Non-pigmented ciliary epithelial cell (primary cell): ENCODE results near the gene VCP.

ENCODE experiments used
- DNase-seq: peaks from one replicate; pipeline ENCODE4 v3.0.0-alpha.2; 2010; ENCODE audit warnings: low read depth

Gene VCP

DNA sequence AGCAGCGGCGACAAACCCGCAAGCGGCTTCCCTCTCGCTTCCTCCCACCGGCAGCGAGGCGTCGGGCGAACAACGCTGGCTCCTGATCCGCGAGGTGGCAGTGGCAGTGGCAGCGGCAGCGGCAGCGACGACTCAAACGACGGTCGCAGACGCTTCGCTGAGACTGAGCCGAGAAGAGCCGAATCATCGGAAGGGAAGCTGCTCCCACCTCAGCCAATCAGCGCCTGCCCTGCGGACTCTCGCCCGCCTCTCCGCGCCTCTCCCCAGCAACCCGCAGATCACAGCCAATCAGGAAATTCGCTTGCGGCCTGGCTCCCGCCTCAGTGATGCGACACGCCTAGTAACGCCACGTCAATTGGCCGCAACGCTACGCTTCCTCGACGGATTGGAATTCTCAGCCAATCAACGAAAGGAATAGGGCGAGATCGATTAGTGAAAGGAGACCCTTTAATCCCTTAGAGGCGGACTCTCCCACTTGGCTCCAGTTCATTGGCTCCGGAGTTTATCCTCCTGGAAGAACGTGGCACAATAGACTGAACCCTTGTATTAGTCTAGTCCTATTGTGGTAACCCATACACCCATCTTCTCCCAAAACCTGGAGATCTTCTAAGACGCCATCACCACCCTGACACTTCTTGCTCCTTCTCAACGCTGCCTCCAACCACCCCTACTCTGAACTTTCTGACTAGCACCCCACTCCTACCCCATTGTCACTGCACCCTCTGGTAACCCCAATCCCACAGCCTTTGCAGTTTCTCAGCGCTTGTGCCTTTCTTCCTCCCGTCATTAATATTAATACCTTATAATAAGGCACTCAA lies at the start of gene VCP:
TSS of gene VCP (minus strand) at position 165 of the 818 bp plus-strand sequence. CDS start 272 bp downstream, outside the sequence.
- DNase-seq: peak; percentile 99

DNA sequence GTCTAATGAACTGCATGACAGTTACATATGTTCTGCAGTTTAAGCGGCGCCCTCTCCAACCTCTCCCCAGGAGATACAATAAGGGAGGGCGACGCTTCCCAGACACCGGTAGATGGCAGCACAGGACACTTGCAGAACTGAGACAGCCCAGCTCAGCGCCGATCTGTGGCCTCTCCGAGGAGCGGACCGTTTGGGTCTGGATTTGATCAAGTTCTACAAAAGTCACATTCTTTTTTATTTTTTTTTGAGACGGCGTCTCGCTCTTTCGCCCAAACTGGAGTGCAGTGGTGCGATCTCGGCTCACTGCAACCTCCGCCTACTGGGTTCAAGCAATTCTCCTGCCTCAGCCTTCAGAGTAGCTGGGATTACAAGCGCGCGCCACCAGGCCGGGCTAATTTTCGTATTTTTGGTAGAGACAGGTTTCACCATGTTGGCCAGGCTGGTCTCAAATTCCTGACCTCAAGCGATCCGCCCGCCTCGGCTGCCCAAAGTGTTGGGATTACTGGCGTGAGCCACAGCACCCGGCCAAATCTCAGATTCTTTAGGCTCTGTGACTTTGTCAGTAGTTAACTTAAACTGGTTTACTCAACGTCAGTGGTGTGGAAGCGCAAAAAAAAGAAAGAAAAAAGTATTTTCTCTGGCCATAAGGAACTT lies 44.6 kb upstream of the VCP start:
- no peak for DNase-seq

DNA sequence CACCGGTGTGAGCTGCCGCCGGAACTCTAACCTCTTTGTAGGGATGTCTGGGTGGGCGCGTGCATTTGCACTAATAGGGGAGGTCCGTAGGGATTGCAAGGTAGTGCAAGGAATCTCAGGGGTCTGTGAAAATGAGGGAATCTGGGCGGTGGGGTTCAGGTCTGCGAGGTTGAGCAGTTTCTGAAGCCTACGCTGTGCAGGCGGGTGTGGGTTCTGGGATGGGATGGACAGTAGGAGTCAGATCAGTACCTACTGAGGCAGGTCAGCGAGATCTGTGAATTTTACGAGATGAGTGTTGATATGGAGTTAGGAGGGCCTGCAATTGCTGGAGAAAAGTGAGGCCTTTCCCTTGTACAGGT lies 44.1 kb upstream of the VCP start:
- DNase-seq: no peak

DNA sequence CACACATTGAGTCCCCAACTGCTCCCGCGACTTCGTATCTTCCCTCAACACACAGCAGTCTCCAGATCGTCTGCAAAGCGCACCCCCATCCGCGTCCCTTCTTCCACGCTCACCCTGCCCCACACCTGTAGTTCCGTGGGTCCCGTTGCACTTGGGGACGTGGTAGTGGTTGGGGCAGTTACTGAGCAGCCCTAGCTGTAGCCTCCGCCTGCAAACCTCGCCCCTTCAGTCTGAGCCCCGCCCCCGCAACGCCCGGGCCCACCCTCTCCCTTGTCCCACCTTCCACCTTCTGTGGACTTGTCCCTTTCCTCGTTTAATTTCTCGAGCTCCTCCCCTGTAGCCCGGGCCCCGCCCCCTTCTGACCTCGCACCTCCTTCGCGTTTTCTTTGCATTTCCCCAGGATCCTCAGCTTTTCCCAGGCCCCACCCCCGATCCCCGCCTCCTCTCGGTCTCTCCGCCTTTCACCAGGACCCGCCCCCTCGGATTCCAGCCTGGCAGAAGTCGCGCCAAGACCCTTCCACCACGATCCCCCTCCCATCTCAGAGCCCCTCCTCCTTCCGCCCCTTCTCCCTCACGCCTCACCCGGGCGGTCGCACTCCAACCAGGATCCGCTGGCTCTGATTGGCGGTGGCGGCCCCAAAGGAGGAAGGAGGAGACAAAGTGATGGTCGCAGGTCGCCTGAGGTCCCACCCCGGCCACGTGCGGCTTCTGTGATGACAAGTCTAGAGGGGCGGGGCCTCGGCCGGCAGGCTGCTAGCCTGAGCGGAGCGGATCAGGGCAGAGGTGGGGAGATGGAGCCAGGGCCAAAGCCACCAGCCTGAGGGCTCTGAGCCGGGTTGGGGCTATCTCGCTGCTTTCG lies 43.5 kb upstream of the VCP start, which contains the start of gene ATOSB:
TSS of gene ATOSB (minus strand) at position 183 of the 859 bp plus-strand sequence. CDS start 7,588 bp downstream, outside the sequence.
- peak; percentile 86 for DNase-seq

DNA sequence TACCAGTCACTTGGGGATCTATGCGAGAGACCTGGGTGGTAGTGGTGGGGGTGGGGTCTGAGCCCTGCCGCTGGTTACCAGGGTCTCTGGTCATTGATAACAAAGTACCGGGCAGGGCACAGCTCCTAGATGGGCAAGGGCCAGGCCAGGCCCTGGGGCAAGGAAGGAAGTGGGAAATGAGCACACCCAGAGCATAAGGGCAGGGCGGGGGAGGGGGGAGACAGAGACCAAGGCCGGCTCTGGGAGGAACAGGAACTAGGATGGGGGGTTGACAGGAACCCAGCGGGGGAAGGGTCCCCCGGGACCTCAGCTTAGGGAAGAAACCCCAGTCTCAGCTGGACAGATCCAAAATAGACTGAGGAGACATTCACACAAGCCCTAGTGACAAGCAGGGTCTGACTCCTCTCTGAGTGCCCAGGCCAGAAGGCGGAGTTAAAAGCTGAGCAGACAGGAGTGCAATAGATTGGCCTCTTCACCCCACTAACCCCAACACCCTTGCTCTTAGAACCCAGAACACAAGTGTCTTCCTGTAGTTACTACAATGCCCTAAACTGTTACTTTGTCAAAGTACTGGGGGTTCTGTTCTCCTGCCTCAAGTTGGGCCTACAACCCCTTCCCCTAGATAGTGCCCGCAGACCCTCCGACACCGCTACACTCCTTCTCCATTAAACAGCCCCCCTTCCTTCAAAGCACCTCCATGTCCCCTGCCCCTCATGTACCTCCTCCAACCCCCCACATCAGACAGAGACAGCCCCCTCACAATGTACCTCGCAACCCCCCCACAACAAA lies 42.6 kb upstream of the VCP start:
- no peak for DNase-seq

DNA sequence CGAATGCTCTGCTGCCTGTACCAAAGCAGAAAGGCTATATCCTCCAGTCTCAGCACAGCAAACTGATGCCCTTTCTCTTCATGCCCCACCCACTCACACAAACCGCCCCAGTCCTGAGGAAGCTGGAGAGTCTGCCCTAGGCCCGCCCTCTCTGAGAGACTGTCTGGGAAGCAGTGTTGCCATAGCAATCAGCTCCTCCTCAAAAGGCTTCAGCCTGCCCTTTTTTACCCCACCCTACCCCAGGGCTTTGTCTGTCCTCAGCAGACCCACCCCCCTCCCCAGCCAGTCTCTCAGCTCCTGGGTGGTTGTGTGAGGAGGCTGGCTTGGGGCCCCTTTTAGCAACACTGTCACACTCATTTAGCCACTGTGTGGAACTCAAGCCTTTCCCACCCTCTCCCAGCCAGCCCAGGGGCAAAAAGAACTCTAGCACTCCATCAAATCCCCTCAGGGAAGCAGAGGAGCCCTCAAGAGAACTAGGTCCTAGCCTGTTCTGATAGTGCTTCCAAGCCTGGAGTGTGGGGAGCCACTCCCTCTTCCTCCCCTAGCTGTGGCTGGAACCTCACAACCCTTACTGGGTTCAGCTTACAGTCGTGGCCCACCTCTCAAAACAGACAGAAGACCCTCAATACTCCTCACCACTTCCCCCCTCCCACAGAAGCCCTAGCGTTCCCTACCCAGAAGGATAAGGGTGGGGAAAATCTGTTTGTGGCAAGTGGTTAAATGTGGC lies 41.9 kb upstream of the VCP start:
- peak; percentile 91 for DNase-seq

DNA sequence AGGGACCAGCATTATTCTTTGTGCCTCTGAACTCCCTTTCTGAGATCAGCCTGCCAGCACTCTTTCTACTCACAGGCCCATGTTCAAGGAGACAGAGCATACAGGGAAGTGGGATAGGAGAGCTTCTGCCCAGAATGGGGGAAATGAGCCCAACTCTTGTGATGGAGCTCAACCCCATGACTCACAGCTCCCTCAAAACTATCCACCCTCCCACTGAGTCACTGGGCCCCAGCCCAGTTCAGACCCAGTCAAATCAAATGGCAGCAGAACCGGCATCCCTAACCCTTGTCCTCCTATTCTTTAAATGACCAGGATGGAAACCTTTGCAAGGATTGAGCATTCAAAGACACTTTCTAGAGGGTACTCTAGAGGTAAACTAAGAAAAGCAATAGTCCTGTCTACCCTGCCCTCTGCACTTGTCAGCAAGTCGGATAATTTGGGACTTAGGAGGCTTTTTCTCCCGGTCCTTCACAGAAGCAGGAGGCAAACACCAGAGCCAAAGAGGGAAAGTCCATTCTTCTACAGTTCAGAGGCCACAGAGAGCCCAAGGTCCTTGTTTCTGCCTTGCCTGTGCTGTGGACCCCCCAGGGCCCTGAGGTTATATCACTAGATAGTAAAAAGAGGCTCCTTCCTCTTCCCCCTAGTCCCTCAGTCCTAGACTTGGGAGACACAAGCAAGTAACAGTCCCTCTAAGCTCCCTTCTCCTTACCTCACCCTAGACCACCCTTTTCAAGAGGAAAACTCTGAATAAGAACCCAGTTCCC lies 40.0 kb upstream of the VCP start:
- no peak for DNase-seq

DNA sequence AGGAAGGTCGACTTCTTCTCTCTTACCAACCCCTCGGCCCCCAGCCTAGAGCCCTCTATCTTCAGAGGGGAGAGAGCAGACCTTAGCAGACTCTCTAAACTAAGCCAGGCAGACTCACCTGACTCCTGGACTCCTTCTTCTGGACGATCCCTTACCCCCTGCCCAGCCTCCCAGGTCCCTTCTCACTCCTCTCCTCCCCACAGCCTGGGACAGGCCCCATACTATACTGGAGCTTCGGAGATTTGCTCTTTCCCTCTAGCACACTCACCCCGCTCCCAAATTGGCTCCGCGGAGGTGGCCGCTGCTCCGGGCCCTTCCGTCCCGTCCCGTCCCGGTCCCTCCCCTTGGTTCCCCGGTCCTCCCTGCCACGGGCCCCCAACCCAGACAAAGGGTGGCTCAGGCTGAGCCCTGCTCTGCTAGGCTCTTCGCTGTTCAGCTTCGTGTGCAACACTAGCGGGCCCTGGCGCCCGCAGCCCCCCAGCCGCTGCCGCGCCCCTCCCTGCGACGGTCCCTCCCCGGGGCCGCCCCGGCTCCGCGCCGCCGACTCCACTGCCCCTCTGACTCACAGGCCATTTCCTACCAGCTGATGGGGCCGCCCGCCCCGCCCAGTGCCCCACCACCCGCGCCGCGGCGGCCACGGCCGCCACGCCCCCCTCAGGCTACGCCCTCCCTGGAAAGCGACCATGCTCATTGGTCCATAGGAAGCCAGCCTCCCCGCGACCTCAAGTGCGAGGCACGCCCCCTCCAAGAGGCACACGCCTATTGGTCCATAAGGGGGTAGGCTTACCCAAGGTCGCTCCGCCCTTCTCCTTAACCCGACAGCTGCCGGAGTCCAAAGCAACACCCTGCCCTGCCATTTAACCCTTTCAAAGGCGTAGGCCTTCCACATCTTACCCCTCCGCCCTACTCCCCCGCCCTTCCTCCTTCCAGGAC lies 38.8 kb upstream of the VCP start:
- peak; percentile 97 for DNase-seq

DNA sequence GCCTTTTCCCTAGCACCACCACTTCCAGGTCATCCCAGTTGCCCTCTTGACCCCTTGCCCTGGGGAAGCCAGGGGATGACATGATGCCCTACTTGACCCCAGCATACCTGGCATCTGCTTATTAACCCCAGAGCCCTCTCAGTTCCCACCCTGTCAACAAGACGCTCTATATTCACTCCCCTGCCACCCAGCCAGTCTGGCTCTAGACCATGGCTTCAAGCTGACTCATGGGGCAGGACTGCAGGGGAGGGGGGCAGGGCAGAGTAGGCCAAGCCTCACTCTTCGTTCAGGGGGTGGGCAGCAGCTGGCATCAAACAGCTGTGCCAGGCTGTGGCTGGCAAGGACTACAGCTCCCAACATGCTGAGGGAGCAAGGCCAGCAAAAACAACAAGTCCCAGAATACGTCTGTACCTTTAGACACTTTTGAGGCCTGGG lies 37.9 kb upstream of the VCP start:
- DNase-seq: no peak

DNA sequence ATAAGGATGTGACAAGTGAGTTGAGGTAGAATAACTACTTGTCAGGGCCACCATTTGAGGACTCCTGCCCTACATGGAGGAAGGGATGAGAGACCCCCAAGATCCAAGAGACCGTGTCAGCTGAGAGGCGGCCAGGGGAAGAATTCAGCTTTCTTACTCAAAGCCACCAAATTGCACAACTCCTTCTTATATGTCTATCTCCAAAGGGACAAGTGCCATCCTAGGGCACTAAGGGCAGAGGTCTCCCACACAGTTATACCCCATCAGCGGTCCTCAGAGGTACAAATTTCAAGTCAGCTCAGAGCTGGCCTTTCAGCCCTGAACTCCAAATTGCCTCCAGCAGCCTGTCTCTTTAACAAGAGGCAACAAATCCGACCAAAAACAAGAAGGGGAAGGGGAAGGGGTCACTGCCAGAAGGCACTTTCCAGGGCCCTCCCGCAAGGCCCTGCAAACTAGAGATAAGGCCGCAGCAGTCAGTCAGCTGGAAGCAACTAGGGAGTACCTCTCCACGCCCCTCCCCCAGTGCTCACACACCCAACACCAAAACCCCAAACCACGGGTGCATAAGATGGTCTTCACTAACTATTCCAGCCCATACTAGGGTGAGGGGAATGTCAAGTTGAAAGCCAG lies 36.6 kb upstream of the VCP start:
- no peak for DNase-seq

DNA sequence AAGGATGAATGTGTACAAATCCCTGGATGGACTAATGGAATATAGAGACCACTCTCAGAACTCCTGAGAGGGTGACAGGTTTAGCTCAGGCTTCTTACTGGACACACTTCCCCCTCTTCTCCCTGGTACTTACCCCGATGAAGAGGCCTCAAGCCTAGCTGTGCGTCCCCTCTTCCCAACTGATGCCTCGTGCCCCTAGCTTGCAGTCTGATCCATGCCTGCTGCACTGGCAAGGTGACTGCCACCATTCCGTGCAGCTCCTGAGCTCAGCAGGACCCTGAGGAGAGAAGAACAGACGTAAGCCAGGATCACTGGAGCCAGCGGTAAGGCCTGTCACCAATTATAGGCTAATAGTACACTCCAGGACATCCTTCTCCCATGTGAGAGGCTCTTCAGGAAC lies 36.0 kb upstream of the VCP start:
- DNase-seq: no peak

DNA sequence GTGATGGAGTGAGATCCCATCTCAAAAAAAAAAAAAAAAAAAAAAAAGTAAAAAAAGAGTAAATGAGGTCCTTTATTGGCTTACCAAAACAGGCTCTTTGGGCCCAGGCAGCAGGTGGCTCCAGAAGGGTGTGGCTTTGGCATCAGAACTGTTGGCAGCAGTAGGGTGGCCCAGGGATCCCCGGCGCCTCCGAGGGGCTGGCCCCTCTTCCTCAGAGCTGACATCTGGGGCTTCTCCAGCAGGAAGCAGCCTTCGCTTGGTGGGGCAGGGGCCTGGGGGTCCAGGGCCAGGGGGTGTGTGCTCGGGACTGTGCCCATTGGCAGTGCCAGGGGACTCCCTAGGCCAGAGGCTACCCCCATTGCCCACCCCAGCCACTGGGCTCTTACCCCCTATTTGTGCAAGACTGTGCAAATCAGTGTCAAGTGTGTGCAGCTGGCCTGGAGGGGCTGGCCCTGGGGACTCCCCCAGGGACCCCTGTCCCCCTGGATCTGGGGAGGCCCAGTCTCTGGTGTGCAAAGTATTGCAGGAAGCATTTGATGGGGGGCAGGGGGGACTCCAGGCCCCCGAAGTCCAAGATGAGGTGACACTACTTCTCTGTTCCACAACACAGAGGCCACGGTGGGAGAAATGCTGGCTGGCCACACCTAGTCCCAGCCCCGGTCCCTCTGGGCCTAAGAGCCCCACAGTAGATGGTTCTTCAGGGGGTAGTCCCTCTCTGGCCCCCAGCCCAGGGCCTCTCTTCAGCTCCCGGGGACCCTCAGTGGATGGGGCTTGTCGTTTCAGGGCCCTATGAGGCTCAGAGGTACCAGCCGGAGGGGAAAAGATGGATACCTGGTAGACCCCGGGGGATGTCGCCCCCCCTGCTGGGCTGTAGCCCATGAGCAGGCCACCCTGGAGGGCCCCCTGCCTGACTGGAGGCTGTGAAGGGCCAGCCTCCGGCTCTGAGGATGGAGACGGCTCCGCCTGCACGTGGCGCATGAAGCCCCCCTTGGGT lies 35.2 kb upstream of the VCP start:
- DNase-seq: no peak

DNA sequence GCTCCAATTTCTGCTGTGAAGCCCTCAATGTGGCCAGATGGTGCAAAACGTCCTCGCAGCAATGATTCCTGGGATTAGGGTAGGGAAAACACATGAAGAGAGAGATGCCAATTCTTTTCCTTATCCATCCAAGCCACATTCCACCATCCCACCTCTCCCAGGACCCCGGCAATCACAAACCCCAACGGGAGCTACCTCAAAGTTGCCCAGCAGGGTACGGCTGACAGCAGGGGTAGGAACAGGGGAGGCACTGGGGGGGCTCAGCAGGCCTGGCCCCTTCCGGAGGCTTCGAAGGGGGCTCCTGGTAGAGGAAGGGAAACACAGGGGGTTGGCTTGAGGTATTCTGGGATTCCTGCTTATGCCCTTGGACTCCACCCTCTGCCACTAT lies 33.9 kb upstream of the VCP start:
- DNase-seq: no peak

DNA sequence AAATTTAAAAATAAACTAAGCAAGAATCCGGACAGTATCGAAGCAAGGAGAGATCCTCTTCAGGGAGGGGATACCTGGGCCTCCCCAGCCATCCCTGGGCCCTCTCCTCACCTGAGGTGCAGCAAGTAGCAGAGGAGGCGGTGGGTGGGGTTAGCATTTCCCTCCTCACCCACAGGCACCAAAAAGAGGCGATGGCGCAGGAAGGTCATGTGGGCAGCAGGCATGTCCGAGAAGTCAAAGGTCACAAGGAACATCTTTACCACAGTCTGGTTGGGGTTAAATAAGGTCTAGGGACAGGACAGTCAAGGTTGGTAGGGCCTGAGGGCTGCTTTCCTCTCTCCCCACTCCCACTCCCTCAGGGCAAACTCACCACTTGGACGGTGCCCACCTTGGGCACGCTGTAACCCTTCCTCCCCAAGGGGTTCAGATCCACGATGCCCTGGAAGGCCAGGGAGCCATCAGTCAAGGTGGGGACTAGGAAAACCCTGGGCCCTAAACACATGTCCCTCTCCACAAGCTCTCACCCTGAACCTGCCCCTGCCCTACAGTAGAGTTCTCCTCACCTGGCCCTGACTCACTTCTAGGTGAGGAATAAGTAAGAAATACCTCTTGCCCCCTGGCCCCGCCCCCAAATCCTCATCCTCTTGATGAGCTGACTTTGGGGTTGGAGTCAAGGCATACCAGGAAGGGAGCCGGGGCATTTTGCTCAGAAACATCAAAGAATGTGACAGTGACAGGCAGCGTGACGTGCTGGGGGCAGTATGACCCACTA lies 33.3 kb upstream of the VCP start:
- no peak for DNase-seq

DNA sequence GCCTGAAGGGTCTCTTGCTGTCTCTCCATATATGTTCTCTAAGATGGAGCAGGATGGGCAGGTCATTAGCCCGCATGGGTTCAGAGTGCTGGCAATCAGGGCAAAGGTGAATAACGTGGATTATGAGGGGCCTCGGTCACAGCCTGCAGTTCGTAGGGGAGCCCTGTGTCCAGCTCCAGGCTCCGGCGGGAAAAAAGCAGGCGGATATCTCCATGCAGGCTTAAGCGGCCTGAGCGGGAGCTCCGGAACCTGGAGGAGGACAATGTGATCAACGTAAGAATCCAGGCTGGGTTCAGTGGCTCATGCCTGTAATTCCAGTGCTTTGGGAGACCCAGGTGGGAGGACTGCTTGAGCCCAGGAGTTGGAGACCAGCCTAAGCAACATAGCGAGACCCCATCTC lies 32.7 kb upstream of the VCP start:
- DNase-seq: no peak

DNA sequence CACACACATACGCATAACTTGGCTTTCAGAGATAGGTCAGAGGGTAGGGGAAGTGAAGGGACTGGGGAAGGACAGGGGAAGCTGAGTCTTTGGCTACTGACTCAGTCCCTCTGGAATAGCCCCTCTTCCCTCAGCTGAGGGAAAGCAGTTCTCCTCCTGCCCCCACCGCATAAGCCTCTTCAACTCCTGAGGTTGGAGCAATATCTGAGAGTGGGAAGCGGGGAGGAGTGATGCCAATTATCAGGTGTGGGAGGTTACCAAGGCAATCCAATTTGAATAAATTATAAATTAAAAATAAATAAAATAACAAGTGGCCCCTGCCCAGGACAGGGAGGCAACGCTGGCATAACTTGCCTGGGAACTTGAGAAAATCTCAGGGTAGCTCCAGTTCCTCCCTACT lies 32.2 kb upstream of the VCP start:
- no peak for DNase-seq
